Measurements from ENCODE around the gene PROX2. TPM values are rescaled to one million over a fixed set of nuclear protein-coding genes. Genes with fewer than 3 reads are reported as not detected.

The PROX2 gene
- polyA plus RNA-seq, 1 donor (not counting 4 experiments of a cell fraction or from before 2014, with no cell fraction given) = not detected

DNA sequence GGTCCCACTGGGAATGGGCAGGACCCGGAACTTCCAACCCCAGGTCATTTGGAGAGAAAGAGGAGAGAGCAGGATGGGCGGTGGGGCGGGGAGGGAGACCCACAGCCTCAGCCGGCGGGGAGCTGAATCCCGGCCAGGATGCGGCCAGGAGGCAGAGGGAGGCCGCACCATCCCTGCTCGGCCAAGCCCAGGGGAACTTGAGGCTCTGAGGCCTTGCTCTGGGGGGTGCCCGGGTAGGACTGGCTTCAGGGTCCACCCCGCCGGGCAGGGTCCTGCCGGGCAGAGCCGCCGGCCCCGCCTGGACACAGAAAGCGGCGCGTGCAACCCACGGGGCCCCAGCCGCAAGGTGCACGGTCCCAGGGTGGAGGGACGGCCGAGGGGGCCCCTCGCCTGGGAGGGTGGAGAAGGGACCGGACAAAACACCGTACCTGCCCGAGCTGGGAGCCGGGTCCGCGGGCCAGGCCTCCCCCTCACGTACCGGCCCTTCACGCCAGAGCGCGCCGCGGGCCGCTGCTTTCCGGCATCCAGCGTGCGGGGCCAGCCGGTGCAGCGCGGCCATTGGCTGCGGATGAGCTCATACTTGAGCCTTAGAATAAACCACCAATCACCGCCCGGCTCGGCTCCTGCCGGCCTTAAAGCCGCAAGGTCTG is 46.9 kb upstream of the PROX2 start, which contains the start of gene RPS6KL1:
RPS6KL1 (minus strand) TSS at position 509 of the 650 bp plus-strand sequence. CDS start 1,719 bp downstream, outside the sequence.
- dilution Hi-C loops (cut with MboI; ENCODE audit: extremely low pct_ligation_motif_present, low sequenced_read_pairs) = no loop called here
- Histone ChIP-seq H3K4me3 (ENCODE audit: control insufficient read depth in 2 of 3, extremely low read depth in 1 of 3, insufficient read depth in 2 of 3, low read depth in 1 of 3, low read length in 3 of 3) (peak within 1 kb of the TSS; percentile 51 to 69 (median 68)), H3K36me3 (ENCODE audit: control insufficient read depth in 2 of 2, extremely low read depth in 1 of 2, insufficient read depth in 2 of 2, low read length in 2 of 2) (no peaks in the 10 kb centered on the region), H3K27ac (ENCODE audit: control insufficient read depth, insufficient read depth, low read length) (no peak within 1 kb of the TSS), H4K20me1 (ENCODE audit: control insufficient read depth, extremely low read depth, insufficient read depth, low read length) (no peaks in the 10 kb centered on the region), H2AFZ (ENCODE audit: control insufficient read depth, low read length) (peak within 1 kb of the TSS; percentile 71), H3K9me3 (ENCODE audit: control insufficient read depth, low read depth, low read length) (no peaks in the 10 kb centered on the region), H3K9ac (ENCODE audit: control insufficient read depth, extremely low read depth, insufficient read depth, low read length) (peak within 1 kb of the TSS; percentile 72), H3K9me1 (ENCODE audit: control insufficient read depth, extremely low read depth, insufficient read depth, low read length) (no peaks in the 10 kb centered on the region), H3K27me3 (ENCODE audit: control insufficient read depth, extremely low read depth, insufficient read depth, low read length) (no peaks in the 10 kb centered on the region), H3K79me2 (ENCODE audit: control insufficient read depth, insufficient read depth, low read length) (no peaks in the 10 kb centered on the region), H3K4me1 (ENCODE audit: control insufficient read depth, extremely low read depth, insufficient read depth, low read length) (peaks cover under 1% of the 10 kb centered on the region), H3K4me2 (ENCODE audit: control insufficient read depth, extremely low read depth, insufficient read depth, low read depth, low read length) (peak within 1 kb of the TSS; percentile 74)
- TF ChIP-seq, protein P1, sequence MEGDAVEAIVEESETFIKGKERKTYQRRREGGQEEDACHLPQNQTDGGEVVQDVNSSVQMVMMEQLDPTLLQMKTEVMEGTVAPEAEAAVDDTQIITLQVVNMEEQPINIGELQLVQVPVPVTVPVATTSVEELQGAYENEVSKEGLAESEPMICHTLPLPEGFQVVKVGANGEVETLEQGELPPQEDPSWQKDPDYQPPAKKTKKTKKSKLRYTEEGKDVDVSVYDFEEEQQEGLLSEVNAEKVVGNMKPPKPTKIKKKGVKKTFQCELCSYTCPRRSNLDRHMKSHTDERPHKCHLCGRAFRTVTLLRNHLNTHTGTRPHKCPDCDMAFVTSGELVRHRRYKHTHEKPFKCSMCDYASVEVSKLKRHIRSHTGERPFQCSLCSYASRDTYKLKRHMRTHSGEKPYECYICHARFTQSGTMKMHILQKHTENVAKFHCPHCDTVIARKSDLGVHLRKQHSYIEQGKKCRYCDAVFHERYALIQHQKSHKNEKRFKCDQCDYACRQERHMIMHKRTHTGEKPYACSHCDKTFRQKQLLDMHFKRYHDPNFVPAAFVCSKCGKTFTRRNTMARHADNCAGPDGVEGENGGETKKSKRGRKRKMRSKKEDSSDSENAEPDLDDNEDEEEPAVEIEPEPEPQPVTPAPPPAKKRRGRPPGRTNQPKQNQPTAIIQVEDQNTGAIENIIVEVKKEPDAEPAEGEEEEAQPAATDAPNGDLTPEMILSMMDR (optimal IDR thresholded peaks at IDR 0.05 in 1 of 3, IDR thresholded peaks at IDR 0.05 in 1 of 3, conservative IDR thresholded peaks at IDR 0.05 in 1 of 3; ENCODE audit: extremely low read depth in 1 of 3, insufficient read depth in 2 of 3, low read length in 3 of 3) = no peak
- TF ChIP-seq EZH2 (IDR thresholded peaks at IDR 0.05; ENCODE audit: low read length) = no peak
- FAIRE-seq (no peak), DNase-seq (ENCODE audit: low read depth, low spot score) (no peak)

DNA sequence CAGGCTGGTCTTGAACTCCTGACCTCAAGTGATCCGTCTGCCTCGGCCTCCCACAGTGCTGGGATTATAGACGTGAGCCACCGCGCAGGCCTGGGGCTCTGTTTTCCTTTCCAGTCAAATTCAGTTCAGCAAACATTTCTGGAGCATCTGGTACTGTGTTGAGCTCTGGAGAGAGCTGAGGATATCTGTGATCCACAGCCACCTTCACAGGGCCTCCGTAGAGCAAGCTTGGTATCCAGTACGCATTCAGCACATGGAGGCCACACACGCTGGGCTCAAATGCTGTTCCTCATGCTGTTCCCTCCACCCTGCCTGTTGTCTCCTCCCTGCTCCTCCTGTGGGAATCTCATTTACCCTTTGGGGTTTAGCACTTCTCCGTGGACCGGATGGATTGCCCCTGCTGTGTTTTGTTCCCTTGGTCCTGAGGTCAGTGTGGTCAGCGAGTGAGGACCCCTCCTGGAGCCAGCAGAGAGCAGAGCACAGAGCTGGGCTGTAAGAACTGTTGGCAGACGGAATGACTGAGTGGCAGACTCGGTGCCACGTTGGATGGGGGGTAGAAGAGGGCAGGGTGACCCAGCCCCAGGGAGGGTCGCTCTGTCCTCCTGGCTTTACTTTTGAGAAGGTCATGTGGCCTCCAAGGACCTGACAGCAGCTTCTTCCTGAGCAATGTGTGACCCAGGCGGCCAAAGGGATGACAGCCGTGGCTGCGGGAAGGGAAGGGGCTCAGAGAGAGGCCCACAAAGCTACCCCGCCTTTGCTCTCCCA is 46.2 kb upstream of the PROX2 start:
- dilution Hi-C loops (cut with MboI; ENCODE audit: extremely low pct_ligation_motif_present, low sequenced_read_pairs) = no loop called here
- no peaks in the 10 kb centered on the region for H3K27me3 ChIP-seq (ENCODE audit: control insufficient read depth, extremely low read depth, insufficient read depth, low read length)
- H3K9me1 ChIP-seq (ENCODE audit: control insufficient read depth, extremely low read depth, insufficient read depth, low read length) = no peaks in the 10 kb centered on the region
- peaks cover 7% of the 10 kb centered on the region for H3K4me1 ChIP-seq (ENCODE audit: control insufficient read depth, extremely low read depth, insufficient read depth, low read length)
- peak overlapping the region in 2 of 3 experiments; percentile 51 to 69 for H3K4me3 ChIP-seq (ENCODE audit: control insufficient read depth in 2 of 3, extremely low read depth in 1 of 3, insufficient read depth in 2 of 3, low read depth in 1 of 3, low read length in 3 of 3)
- no peaks in the 10 kb centered on the region for H3K9me3 ChIP-seq (ENCODE audit: control insufficient read depth, low read depth, low read length)
- peak overlapping the region; percentile 72 for H3K9ac ChIP-seq (ENCODE audit: control insufficient read depth, extremely low read depth, insufficient read depth, low read length)
- no peak overlapping the region for H3K27ac ChIP-seq (ENCODE audit: control insufficient read depth, insufficient read depth, low read length)
- H4K20me1 ChIP-seq (ENCODE audit: control insufficient read depth, extremely low read depth, insufficient read depth, low read length) = no peaks in the 10 kb centered on the region
- H3K36me3 ChIP-seq (ENCODE audit: control insufficient read depth in 2 of 2, extremely low read depth in 1 of 2, insufficient read depth in 2 of 2, low read length in 2 of 2) = no peaks in the 10 kb centered on the region
- H2AFZ ChIP-seq (ENCODE audit: control insufficient read depth, low read length) = peak overlapping the region; percentile 71
- TF ChIP-seq, protein P1 (optimal IDR thresholded peaks at IDR 0.05 in 1 of 3, IDR thresholded peaks at IDR 0.05 in 1 of 3, conservative IDR thresholded peaks at IDR 0.05 in 1 of 3; ENCODE audit: extremely low read depth in 1 of 3, insufficient read depth in 2 of 3, low read length in 3 of 3) = no peak
- TF ChIP-seq EZH2 (IDR thresholded peaks at IDR 0.05; ENCODE audit: low read length) = no peak
- no peaks in the 10 kb centered on the region for H3K79me2 ChIP-seq (ENCODE audit: control insufficient read depth, insufficient read depth, low read length)
- FAIRE-seq = no peak
- DNase-seq (ENCODE audit: low read depth, low spot score) = no peak
- peak overlapping the region; percentile 74 for H3K4me2 ChIP-seq (ENCODE audit: control insufficient read depth, extremely low read depth, insufficient read depth, low read depth, low read length)
